Pancreas (tissue), 10 donors: ENCODE data around the gene CAPZA3. TPM values are rescaled to one million over a fixed set of nuclear protein-coding genes. Genes with fewer than 3 reads are reported as not detected.
A peak's percentile ranks its signal among the peaks of the same experiment; 100 is the strongest.

Experiments
- ATAC-seq, 4 donors: fragments of 200-7000 bp; cut with Tn5 transposase; one replicate each; pipeline versions ENCODE4 v1.8.0 to v1.9.1; 2020; ENCODE audit warnings: mild to moderate bottlenecking in 4 of 4, moderate library complexity in 4 of 4
- DNase-seq, 6 donors: peaks; one replicate each; pipeline ENCODE4 v3.0.0-alpha.2; 2020
- FAIRE-seq: peaks from 2 replicates; lab custom pipeline; 2012; peaks lifted over from hg19 to GRCh38; lab: Jason Lieb, UNC
- H3K27ac ChIP-seq, 4 donors: fragments of 200-600 bp; sonication (generic); 1 replicate in 3 of 4; 2 replicates in 1 of 4; pipeline versions ENCODE4 v1.5.0 to v1.8.0; 2020
- H3K27me3 ChIP-seq, 4 donors: fragments of 200-600 bp; one replicate each; pipeline ENCODE4 v1.8.0; 2021
- H3K36me3 ChIP-seq, 3 donors: fragments of 200-600 bp; sonication (generic) in 1 of 3; one replicate each; pipeline versions ENCODE4 v1.5.0 to v1.8.0; 2020 to 2021
- H3K4me1 ChIP-seq, 3 donors: fragments of 200-600 bp; one replicate each; pipeline ENCODE4 v1.8.0; 2021
- H3K4me3 ChIP-seq, 4 donors: fragments of 200-600 bp; sonication (generic) in 2 of 4; one replicate each; pipeline versions ENCODE4 v1.5.0 to v1.8.0; 2020 to 2021
- H3K9me3 ChIP-seq, 4 donors: fragments of 200-600 bp; one replicate each; pipeline ENCODE4 v1.8.0; 2021
- WGBS, 2 donors: extraction: QIAGEN DNeasy Blood & Tissue Kit; methylation state at CpG; one replicate each; pipeline ENCODE4 v1.1.7; 2013; 5-methylcytosine and 5-hydroxymethylcytosine counted together
- intact Hi-C, 3 donors: fragments of 100-400 bp; cut with DNase I; formaldehyde crosslinking; loops; one replicate each; pipeline versions ENCODE4 v1.11.1 to v1.14.2; 2022
- polyA plus RNA-seq, 2 donors: library from polyadenylated mRNA; stranded (reverse); fragments of 200-250 nt; gene quantifications; one replicate each; pipeline ENCODE4 v1.2.3, GENCODE V29; 2013
- total RNA-seq, 6 donors: library from RNA; stranded (reverse); fragmentation: NEBNext Ultra II Directional in 4 of 6; extraction: Animal tissue kit (Norgen Biotek cat#: 25700) in 4 of 6; gene quantifications; one replicate each; pipeline versions ENCODE4 v1.2.1 to v1.2.4, GENCODE V29; 2021 to 2023
- TF ChIP-seq, protein P1 (sequence below), 4 donors: fragments of 200-600 bp; sonication (generic) in 3 of 4; IDR thresholded peaks; one replicate each; pipeline versions ENCODE4 v1.5.0 to v1.8.0; 2021; ENCODE audit warnings: antibody characterized with exemption in 4 of 4
- donor health status: healthy with polysubstance abuse.
- donor health status: DM: no; HTN: no; CAD: no; lungs with moderate emphysema.
- donor health status: DM: no; HTN: no; CAD: no.
- donor health status: control.
- donor health status: control.
- donor health status: Bipolar disorder and iron deficiency.
- donor health status: DM: yes; HTN: yes; CAD: no.
- donor health status: DM: no; HTN: no; CAD: no.
- donor health status: DM: no; HTN: no; CAD: no.
- donor health status: DM: yes; HTN: yes; CAD: no.

The CAPZA3 gene
- total and polyA plus RNA-seq, 8 donors = 1.2 to 1.8 TPM; not detected in 6

DNA sequence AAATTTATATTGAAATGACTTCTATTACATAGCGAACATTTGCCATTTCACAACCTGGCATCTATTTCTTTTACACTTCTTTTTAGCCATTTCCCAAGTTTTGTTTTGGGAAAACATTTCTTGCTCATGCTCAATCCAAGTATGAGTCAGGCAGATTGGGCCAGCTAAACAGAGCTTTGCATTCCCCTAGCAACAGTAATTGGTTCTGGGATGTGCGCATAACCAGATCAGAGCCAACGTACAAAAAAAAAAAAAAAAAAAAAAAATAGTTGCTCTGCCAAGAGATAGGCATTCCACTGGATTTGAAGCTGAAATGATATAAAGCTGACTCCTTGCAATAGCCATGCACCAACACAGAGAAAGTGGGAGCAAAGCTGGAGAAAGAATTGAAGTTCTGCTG is 37.6 kb upstream of the CAPZA3 start:
- DNase-seq (no peak), ATAC-seq (peak in 2 of 4 donors; percentile 44 to 58)

DNA sequence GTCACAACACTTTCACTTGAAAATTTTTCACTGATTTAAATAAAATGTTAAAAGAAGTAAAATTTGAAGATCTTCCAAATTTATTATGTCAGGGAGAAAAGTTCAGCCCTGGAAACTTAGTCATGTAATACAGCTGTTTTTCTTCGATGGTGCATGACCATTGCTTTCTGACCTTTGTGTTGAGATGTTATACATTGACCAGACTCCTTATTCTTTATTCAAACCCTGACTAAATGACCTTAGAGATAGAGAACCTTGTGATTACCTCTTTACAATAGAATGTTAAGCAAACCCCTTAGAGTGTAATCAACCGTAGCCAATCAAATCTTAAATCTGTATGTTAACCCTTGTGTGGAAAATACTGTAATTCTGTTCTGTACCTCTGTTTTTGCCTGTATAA is 34.6 kb upstream of the CAPZA3 start:
- H3K27ac ChIP-seq = no peak overlapping the region
- WGBS, 2 donors = 21 to 25% methylated on average over 2 of the region's 2 CpGs
- no peaks in the 10 kb centered on the region for H3K36me3 ChIP-seq
- no peak for FAIRE-seq
- intact Hi-C loops = no loop called here
- ATAC-seq = no peak
- no peaks in the 10 kb centered on the region for H3K4me1 ChIP-seq
- no peak overlapping the region for H3K4me3 ChIP-seq
- no peaks in the 10 kb centered on the region for H3K9me3 ChIP-seq
- DNase-seq = no peak
- TF ChIP-seq, protein P1, sequence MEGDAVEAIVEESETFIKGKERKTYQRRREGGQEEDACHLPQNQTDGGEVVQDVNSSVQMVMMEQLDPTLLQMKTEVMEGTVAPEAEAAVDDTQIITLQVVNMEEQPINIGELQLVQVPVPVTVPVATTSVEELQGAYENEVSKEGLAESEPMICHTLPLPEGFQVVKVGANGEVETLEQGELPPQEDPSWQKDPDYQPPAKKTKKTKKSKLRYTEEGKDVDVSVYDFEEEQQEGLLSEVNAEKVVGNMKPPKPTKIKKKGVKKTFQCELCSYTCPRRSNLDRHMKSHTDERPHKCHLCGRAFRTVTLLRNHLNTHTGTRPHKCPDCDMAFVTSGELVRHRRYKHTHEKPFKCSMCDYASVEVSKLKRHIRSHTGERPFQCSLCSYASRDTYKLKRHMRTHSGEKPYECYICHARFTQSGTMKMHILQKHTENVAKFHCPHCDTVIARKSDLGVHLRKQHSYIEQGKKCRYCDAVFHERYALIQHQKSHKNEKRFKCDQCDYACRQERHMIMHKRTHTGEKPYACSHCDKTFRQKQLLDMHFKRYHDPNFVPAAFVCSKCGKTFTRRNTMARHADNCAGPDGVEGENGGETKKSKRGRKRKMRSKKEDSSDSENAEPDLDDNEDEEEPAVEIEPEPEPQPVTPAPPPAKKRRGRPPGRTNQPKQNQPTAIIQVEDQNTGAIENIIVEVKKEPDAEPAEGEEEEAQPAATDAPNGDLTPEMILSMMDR (IDR thresholded peaks at IDR 0.05) = no peak
- H3K27me3 ChIP-seq = no peaks in the 10 kb centered on the region

More for the DNA sequence above, 37.6 kb upstream of the CAPZA3 start:
- WGBS, 2 donors = 79 to 90% methylated on average over 3 of the region's 3 CpGs
- Histone ChIP-seq H3K27me3 (no peaks in the 10 kb centered on the region), H3K36me3 (no peaks in the 10 kb centered on the region), H3K9me3 (no peaks in the 10 kb centered on the region), H3K4me1 (no peaks in the 10 kb centered on the region), H3K27ac (no peak overlapping the region), H3K4me3 (no peak overlapping the region)
- TF ChIP-seq, protein P1 (IDR thresholded peaks at IDR 0.05) = no peak
- no peak for FAIRE-seq
- intact Hi-C loops = no loop called here

DNA sequence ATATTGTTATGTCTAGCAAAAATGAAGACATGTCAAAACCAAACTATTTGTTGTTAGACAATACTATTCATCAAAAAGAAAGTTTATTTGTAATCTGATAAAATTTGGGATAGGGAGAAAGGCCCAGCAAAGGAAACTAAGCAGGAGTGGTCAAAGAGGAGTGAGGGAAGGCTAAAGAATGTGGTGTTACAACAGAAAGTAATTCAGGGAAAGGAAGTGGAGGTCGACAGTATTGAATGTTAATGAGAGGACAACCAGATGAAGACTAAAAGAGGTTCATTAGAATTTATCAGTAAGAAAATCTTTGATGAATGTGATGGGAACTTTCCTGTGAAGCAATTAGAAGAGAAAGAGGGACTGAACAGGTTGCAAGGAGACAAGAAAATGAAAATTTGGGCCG is 34.0 kb upstream of the CAPZA3 start:
- 40 to 47% methylated on average over 2 of the region's 2 CpGs for WGBS, 2 donors
- Histone ChIP-seq H3K27ac (no peak overlapping the region), H3K27me3 (no peaks in the 10 kb centered on the region), H3K4me3 (no peak overlapping the region), H3K4me1 (no peaks in the 10 kb centered on the region), H3K36me3 (no peaks in the 10 kb centered on the region), H3K9me3 (no peaks in the 10 kb centered on the region)
- no peak for DNase-seq
- no peak for ATAC-seq
- intact Hi-C loops = no loop called here
- TF ChIP-seq, protein P1 (IDR thresholded peaks at IDR 0.05) = no peak
- FAIRE-seq = no peak

DNA sequence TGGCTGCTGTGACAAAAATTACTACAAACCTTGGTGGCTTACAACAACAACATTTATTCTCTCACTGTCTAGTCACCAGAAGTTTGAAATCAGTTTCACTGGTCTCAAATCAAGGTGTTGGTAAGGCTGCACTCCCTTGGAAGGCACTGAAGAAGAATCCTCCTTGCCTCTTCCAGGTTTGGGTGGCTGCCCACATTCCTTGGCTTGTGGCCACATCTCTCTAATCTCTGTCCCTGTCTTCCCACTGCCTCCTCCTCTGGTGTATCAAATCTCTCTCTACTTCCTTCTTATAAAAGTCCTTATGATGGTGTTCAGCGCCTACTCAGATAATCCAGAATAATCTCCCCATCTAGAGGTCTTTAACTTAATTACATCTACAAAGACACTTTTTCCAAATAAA is 31.1 kb upstream of the CAPZA3 start:
- 88 to 93% methylated on average over 1 of the region's 1 CpG for WGBS, 2 donors
- FAIRE-seq (no peak), DNase-seq (no peak), ATAC-seq (no peak)
- H3K9me3 ChIP-seq = no peaks in the 10 kb centered on the region
- no peaks in the 10 kb centered on the region for H3K4me1 ChIP-seq
- no peaks in the 10 kb centered on the region for H3K36me3 ChIP-seq
- intact Hi-C loops = no loop called here
- TF ChIP-seq, protein P1 (IDR thresholded peaks at IDR 0.05) = no peak
- H3K4me3 ChIP-seq = no peak overlapping the region
- no peak overlapping the region for H3K27ac ChIP-seq
- no peaks in the 10 kb centered on the region for H3K27me3 ChIP-seq

DNA sequence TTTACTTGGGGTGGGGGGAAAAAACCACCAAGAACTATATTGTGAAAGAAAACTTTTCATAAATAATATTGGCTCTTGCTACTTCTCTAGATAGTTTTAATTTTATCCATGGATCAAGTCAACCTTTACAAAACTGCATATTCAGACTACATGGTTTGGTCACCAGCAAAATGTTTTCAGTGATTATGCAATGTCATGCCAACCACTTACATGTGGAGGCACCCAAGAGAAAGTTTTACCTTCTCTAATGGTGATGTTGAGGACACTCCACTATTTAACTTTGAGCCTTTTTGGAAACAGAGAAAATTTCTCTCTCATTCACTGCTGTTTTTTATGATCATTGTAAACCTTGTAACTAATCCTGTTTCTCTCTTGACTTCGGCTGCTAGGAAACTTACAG is 21.7 kb upstream of the CAPZA3 start:
- FAIRE-seq = no peak
- no peak for ATAC-seq
- TF ChIP-seq, protein P1 (IDR thresholded peaks at IDR 0.05) = no peak

More for the DNA sequence above, 21.7 kb upstream of the CAPZA3 start:
- no peaks in the 10 kb centered on the region for H3K4me1 ChIP-seq
- intact Hi-C loops = no loop called here
- H3K36me3 ChIP-seq = no peaks in the 10 kb centered on the region
- 76 to 90% methylated on average over 1 of the region's 1 CpG for WGBS, 2 donors
- DNase-seq = no peak
- H3K9me3 ChIP-seq = peaks cover 0 to 4% (median 0%) of the 10 kb centered on the region in 4 donors
- H3K4me3 ChIP-seq = no peak overlapping the region
- H3K27me3 ChIP-seq = no peaks in the 10 kb centered on the region
- no peak overlapping the region for H3K27ac ChIP-seq
